Fibroblast of the conjunctiva (primary cell): ENCODE results near the gene DPYSL4.

Experiments
- DNase-seq: peaks from one replicate; pipeline ENCODE4 v3.0.0-alpha.2; 2010; ENCODE audit warnings: low read depth

Gene DPYSL4

GRCh38 chr10:132178672-132179545 is 7.8 kb upstream of the DPYSL4 start:
- DNase-seq, result no peak

GRCh38 chr10:132179551-132180392 is 7.0 kb upstream of the DPYSL4 start:
- no peak for DNase-seq

DNA sequence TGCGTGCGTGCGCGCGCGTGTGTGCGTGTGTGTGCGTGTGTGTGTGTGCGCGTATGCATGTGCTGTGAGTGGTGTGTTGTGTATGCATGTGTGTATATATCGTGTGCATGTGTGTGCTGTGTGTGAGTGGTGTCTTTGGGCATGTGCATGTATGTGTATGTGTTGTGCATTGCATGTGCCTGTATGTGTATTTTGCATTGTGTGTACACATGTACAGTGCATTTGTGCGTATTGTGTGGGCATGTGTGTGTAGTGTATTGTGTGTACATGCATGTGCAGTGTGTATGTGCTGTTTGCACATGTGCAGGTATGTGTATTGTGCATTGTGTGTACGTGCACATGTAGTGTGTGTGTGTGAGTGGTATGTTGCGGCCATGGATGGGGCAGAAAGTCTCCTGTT is 6.0 kb upstream of the DPYSL4 start:
- DNase-seq, result no peak

GRCh38 chr10:132181691-132182425 is 4.9 kb upstream of the DPYSL4 start:
- DNase-seq, result no peak

DNA sequence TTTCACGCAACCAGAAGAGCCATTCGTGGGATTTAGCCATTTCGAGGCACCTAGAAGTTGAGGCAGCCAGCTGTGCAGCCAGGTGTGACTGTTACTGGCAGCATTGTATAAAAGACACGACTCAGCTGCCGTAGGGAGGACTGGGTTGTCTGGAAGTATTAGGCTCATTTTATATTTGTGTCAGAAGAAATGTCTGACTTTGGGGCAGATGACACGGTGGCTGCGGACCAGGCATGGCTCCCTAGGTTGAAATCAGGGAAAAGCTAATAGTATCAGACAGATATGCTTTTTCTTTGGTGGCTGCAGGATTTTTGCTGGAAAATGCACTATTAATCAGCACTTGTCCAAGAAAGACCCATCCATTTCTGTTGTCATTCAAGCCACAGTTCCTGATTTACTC is 4.2 kb upstream of the DPYSL4 start:
- no peak for DNase-seq

GRCh38 chr10:132183046-132183445 is 3.7 kb upstream of the DPYSL4 start:
- DNase-seq, result no peak

DNA sequence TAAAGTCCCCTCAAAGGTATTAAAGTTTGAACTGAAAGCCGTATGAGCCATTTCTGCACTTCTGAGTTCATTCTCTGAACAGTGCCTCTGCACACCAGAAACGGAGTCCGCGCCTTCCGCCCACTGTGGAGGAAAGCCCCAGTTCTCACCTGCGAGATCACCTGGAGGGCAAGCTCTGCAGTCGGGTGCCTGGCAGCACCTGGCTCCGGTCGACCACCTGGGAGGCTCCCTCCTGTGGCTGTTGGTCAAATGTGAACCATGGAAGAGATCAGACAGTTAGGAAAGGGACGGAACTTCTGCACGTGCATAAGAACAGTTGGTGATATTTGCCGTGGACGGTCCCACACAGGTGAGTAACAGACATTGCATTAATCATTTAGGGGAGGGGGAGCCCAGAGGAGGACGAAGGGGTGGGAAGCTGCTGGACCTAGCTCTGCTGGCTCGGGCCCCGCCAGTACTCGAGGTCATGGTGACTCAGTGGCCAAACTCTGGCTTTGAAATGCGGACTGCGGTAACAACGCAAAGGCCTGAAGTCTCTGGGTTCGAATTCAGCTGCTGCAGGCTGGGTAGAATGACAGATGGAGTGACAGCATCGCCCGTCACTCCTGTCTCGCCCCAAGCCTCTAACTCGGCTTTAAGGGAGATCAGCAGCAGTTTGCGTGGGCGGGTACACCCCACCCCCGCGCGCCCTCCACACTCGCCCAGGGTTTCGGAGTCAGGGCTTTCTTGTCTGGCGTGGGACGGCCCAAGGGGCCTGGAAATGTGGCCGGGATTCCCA is 1.7 kb upstream of the DPYSL4 start:
- no peak for DNase-seq

DNA sequence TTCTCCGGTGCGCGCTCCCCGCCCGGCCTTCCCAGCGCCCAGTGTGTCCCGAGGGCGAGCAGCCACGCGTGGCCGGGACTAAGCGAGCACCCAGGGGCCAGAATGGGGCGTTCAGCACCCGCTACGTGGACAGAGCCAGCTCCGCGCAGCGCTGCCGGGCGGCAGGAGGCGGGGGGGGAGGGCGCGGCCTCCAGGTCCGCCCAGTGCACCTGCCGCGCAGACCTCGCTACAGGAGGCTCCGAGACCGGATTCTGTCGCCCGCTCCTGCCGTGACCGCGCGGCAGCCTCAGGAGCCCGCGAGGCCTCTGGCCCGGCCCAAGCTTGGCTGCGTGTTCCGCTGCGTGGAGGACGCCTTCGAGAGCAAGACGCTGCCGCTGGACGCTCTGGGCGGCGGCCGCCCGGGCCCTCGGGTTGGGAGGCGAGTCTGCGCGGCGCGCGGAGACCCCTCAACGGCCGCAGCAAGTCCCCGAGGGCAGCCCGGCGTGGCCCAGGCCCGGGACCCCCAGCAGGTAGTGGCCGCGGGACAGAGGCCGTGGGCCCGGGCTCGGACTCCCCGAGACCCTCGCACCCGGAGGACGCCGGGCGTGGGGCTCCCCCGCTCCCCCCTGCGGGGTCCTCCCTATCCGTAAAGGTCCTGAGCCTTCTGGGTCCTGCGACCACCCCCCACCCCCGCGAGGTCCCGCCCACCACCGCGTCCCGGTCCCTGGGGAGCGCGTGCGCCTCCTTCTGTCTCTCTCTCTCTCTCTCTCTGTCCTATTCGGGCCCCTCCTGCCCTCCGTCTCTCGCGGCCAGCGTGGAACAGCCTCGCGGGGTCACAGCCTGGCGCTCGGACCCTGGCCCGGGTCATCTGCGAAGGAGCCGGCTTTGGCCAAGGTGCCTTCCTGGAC is 904 bp upstream of the DPYSL4 start:
- no peak for DNase-seq

GRCh38 chr10:132187430-132188138 is 836 bp downstream of the DPYSL4 start:
- DNase-seq, result no peak

GRCh38 chr10:132188331-132188730 is 1.6 kb downstream of the DPYSL4 start:
- DNase-seq, result no peak

DNA sequence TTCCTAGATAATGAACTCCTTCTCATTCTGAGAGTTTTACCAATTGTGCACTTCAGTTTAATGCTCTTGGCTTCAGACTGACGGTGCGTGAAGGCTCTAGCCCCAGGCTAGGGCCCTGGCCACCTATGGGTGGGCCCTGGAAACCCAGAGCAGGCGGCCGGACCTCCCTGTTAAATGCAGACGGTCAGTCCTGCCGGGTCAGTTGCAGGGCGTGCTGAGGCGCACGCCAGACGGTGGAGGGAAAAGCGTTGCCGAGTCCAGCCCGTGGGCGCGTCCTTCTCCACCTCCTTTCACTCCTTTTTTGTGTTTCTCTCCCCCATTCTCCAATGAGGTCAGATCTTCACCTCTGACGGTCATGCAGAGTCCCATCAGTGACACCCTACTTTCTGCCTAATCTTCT is 2.3 kb downstream of the DPYSL4 start:
- no peak for DNase-seq

GRCh38 chr10:132189810-132190422 is 3.2 kb downstream of the DPYSL4 start:
- DNase-seq, result no peak

GRCh38 chr10:132192076-132192975 is 5.6 kb downstream of the DPYSL4 start:
- no peak for DNase-seq

GRCh38 chr10:132192991-132193665 is 6.4 kb downstream of the DPYSL4 start:
- no peak for DNase-seq

- no peak for DNase-seq
These were observed 7.3 kb downstream of the DPYSL4 start for GRCh38 chr10:132193907-132194552.

DNA sequence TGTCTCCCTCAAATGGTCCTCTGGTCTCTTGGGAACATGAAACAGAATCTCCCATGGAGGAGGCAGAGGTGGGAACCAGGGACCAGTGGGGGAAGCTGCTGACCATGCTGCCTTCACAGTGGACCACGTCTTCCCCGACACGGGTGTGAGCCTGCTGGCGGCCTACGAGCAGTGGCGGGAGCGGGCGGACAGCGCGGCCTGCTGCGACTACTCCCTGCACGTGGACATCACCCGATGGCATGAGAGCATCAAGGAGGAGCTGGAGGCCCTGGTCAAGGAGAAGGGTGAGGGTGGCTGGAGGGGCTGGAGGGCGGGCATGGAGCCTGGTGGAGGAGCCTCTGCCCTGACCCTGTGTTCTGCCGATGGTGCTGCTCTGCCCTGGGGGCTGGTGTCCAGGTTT is 8.0 kb downstream of the DPYSL4 start:
- no peak for DNase-seq

GRCh38 chr10:132195366-132196075 is 8.8 kb downstream of the DPYSL4 start:
- DNase-seq, result no peak
